Duodenal mucosa (tissue), 2 donors: ENCODE measurements around the gene CIB4.

ENCODE experiments used
- H3K27ac ChIP-seq: one replicate; pipeline ENCODE4 v1.7.0; 2013; ENCODE audit warnings: low read depth, low read length
- H3K27me3 ChIP-seq, 2 donors: one replicate each; pipeline ENCODE4 v1.7.0; 2013; ENCODE audit warnings: low read length in 2 of 2, control low read depth in 1 of 2; ENCODE audit not compliant: insufficient read depth in 2 of 2, control insufficient read depth in 1 of 2
- H3K36me3 ChIP-seq, 2 donors: one replicate each; pipeline ENCODE4 v1.7.0; 2013; ENCODE audit warnings: low read length in 2 of 2, control low read depth in 1 of 2; ENCODE audit not compliant: insufficient read depth in 2 of 2, control insufficient read depth in 1 of 2
- H3K4me1 ChIP-seq, 2 donors: one replicate each; pipeline ENCODE4 v1.7.0; 2013; ENCODE audit warnings: low read length in 2 of 2, control low read depth in 1 of 2; ENCODE audit not compliant: insufficient read depth in 2 of 2, control insufficient read depth in 1 of 2
- H3K4me3 ChIP-seq, 2 donors: one replicate each; pipeline ENCODE4 v1.7.0; 2013; ENCODE audit warnings: low read length in 2 of 2, low read depth in 1 of 2
- H3K9ac ChIP-seq, 2 donors: one replicate each; pipeline ENCODE4 v1.7.0; 2013; ENCODE audit warnings: low read length in 2 of 2, low read depth in 1 of 2
- H3K9me3 ChIP-seq, 2 donors: one replicate each; pipeline ENCODE4 v1.7.0; 2013; ENCODE audit warnings: low read length in 2 of 2, control low read depth in 1 of 2; ENCODE audit not compliant: control insufficient read depth in 1 of 2

Gene CIB4

GRCh38 chr2:26675651-26676255 is 34.6 kb upstream of the CIB4 start:
- Histone ChIP-seq H3K9me3 (no peaks in the 10 kb centered on the region), H3K9ac (no peak overlapping the region), H3K27ac (no peak overlapping the region), H3K36me3 (no peaks in the 10 kb centered on the region), H3K4me1 (no peaks in the 10 kb centered on the region), H3K4me3 (no peak overlapping the region), H3K27me3 (no peaks in the 10 kb centered on the region)

- Histone ChIP-seq H3K9ac (no peak overlapping the region), H3K27ac (no peak overlapping the region), H3K4me3 (no peak overlapping the region)
These were observed 33.6 kb upstream of the CIB4 start for GRCh38 chr2:26674771-26675170.

GRCh38 chr2:26674002-26674751 is 33.0 kb upstream of the CIB4 start:
- H3K9me3 ChIP-seq, result no peaks in the 10 kb centered on the region
- H3K27ac ChIP-seq, result no peak overlapping the region
- peaks cover 0 to 8% of the 10 kb centered on the region in 2 donors for H3K27me3 ChIP-seq
- no peaks in the 10 kb centered on the region for H3K36me3 ChIP-seq
- no peak overlapping the region for H3K9ac ChIP-seq
- no peak overlapping the region for H3K4me3 ChIP-seq
- no peaks in the 10 kb centered on the region for H3K4me1 ChIP-seq

More at GRCh38 chr2:26674771-26675170, 33.6 kb upstream of the CIB4 start:
- Histone ChIP-seq H3K27me3 (peaks cover 0 to 6% of the 10 kb centered on the region in 2 donors), H3K9me3 (no peaks in the 10 kb centered on the region), H3K4me1 (no peaks in the 10 kb centered on the region), H3K36me3 (no peaks in the 10 kb centered on the region)

- Histone ChIP-seq H3K9me3 (no peaks in the 10 kb centered on the region), H3K27me3 (peaks cover 0 to 8% of the 10 kb centered on the region in 2 donors), H3K4me3 (no peak overlapping the region), H3K4me1 (no peaks in the 10 kb centered on the region), H3K27ac (no peak overlapping the region), H3K9ac (no peak overlapping the region), H3K36me3 (no peaks in the 10 kb centered on the region)
These were observed 31.7 kb upstream of the CIB4 start for GRCh38 chr2:26672818-26673393.

GRCh38 chr2:26672112-26672817 is 31.1 kb upstream of the CIB4 start:
- Histone ChIP-seq H3K4me3 (no peak overlapping the region), H3K36me3 (no peaks in the 10 kb centered on the region), H3K9ac (no peak overlapping the region), H3K27ac (no peak overlapping the region), H3K9me3 (no peaks in the 10 kb centered on the region), H3K27me3 (peaks cover 0 to 8% of the 10 kb centered on the region in 2 donors), H3K4me1 (no peaks in the 10 kb centered on the region)

- Histone ChIP-seq H3K9me3 (no peaks in the 10 kb centered on the region), H3K4me3 (no peak overlapping the region), H3K9ac (no peak overlapping the region), H3K36me3 (no peaks in the 10 kb centered on the region), H3K27me3 (peaks cover 0 to 8% of the 10 kb centered on the region in 2 donors), H3K4me1 (no peaks in the 10 kb centered on the region), H3K27ac (no peak overlapping the region)
These were observed 30.5 kb upstream of the CIB4 start for GRCh38 chr2:26671691-26672090.

- Histone ChIP-seq H3K9ac (no peak overlapping the region), H3K27me3 (peaks cover 0 to 8% of the 10 kb centered on the region in 2 donors), H3K4me1 (no peaks in the 10 kb centered on the region), H3K4me3 (no peak overlapping the region), H3K36me3 (no peaks in the 10 kb centered on the region), H3K9me3 (no peaks in the 10 kb centered on the region), H3K27ac (no peak overlapping the region)
These were observed 29.8 kb upstream of the CIB4 start for GRCh38 chr2:26670931-26671460.

- Histone ChIP-seq H3K27me3 (peaks cover 0 to 8% of the 10 kb centered on the region in 2 donors), H3K4me1 (no peaks in the 10 kb centered on the region), H3K27ac (no peak overlapping the region), H3K4me3 (no peak overlapping the region), H3K36me3 (no peaks in the 10 kb centered on the region), H3K9me3 (no peaks in the 10 kb centered on the region), H3K9ac (no peak overlapping the region)
These were observed 29.0 kb upstream of the CIB4 start for GRCh38 chr2:26670171-26670570.

- Histone ChIP-seq H3K27me3 (peaks cover 0 to 8% of the 10 kb centered on the region in 2 donors), H3K4me3 (no peak overlapping the region), H3K36me3 (no peaks in the 10 kb centered on the region), H3K4me1 (no peaks in the 10 kb centered on the region), H3K9me3 (no peaks in the 10 kb centered on the region), H3K27ac (no peak overlapping the region), H3K9ac (no peak overlapping the region)
These were observed 27.9 kb upstream of the CIB4 start for GRCh38 chr2:26668856-26669750.
